Measurements from ENCODE around the gene PITX1.

The PITX1 gene

DNA sequence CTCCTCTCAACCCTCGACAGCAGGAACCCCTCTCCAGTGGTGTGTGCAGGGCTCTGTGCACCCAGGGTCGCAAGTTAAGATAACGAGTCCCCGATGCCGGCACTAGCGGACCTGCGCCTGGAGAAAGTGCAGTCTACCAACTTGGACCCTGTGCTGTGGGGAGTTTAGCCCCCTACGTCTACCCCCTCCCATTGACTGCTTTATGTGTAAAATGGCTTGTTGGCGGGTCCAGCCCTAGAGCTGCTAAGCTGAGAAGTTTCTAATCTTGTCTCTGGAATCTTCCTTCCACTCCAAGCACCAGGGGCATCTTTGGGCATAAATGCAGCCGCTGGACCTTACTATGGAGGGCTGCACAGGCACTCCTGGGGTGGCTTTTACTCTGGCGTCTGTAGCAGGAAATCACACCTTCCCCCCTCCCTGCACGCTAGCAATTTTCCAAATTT is 7.1 kb upstream of the PITX1 start:
- Histone ChIP-seq H3K9me3 (ENCODE audit: control insufficient read depth, insufficient read depth, low read depth, low read length) (no peaks in the 10 kb centered on the region), H3K36me3 (ENCODE audit: control insufficient read depth, insufficient read depth, low read length) (no peaks in the 10 kb centered on the region), H3K9ac (ENCODE audit: low read length) (no peak overlapping the region), H3K4me1 (ENCODE audit: control insufficient read depth, insufficient read depth, low read length) (peaks cover 22% of the 10 kb centered on the region), H3K27me3 (ENCODE audit: control insufficient read depth, insufficient read depth, low read length) (peaks cover 100% of the 10 kb centered on the region), H3K27ac (ENCODE audit: low read depth, low read length) (no peak overlapping the region), H3K4me3 (ENCODE audit: low read depth, low read length) (peak overlapping the region; percentile 47)

DNA sequence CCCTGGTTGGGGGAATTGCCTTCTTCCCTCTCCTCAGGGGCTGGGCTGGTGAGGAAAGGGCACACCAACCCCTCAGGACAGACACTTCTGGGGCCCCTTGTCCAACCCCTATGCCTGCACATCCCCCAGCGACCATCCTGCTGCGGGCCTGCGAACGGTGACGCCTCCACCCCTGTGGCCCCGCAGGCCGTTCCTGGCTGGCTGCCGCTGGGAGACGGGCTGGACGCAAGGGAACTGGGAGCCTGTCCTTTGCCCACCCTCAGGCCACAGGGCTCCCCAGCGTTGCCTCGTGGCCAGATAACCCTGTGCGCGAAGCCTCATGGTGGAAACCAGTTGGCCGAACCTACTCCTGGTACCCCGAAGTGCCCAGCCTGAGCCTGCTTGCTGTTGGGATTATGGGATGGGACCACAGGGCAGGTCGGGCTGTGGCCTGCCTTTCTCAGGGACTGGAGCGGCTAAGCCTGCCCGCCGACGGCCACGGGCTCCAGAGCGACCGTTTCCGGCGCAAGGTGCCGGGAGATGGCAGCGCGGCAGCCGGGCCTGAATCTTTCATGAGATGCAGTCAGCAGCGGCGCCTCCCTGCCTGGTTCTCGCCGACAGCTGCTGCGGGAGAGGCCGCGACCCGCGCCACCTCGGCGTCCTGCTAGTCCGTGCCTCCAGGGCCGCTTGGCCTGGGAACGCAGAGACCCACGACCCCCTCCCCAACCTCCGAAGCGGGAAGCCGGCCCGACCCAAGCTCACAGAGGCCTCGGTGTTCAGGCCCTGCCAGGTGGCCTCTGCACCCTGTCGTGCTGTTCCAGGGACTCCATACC is 6.5 kb upstream of the PITX1 start:
- no peaks in the 10 kb centered on the region for H3K9me3 ChIP-seq (ENCODE audit: control insufficient read depth, insufficient read depth, low read depth, low read length)
- H3K4me3 ChIP-seq (ENCODE audit: low read depth, low read length): peak overlapping the region; percentile 47
- H3K9ac ChIP-seq (ENCODE audit: low read length): no peak overlapping the region
- no peak overlapping the region for H3K27ac ChIP-seq (ENCODE audit: low read depth, low read length)
- H3K36me3 ChIP-seq (ENCODE audit: control insufficient read depth, insufficient read depth, low read length): no peaks in the 10 kb centered on the region
- peaks cover 100% of the 10 kb centered on the region for H3K27me3 ChIP-seq (ENCODE audit: control insufficient read depth, insufficient read depth, low read length)
- peaks cover 22% of the 10 kb centered on the region for H3K4me1 ChIP-seq (ENCODE audit: control insufficient read depth, insufficient read depth, low read length)

GRCh38 chr5:135040034-135040332 is 6.0 kb upstream of the PITX1 start:
- Histone ChIP-seq H3K27ac (ENCODE audit: low read depth, low read length) (no peak overlapping the region), H3K4me1 (ENCODE audit: control insufficient read depth, insufficient read depth, low read length) (peaks cover 24% of the 10 kb centered on the region), H3K36me3 (ENCODE audit: control insufficient read depth, insufficient read depth, low read length) (no peaks in the 10 kb centered on the region), H3K9ac (ENCODE audit: low read length) (no peak overlapping the region), H3K4me3 (ENCODE audit: low read depth, low read length) (peak overlapping the region; percentile 47), H3K27me3 (ENCODE audit: control insufficient read depth, insufficient read depth, low read length) (peaks cover 100% of the 10 kb centered on the region), H3K9me3 (ENCODE audit: control insufficient read depth, insufficient read depth, low read depth, low read length) (no peaks in the 10 kb centered on the region)

GRCh38 chr5:135039271-135040033 is 5.4 kb upstream of the PITX1 start:
- H3K27me3 ChIP-seq (ENCODE audit: control insufficient read depth, insufficient read depth, low read length): peaks cover 100% of the 10 kb centered on the region

GRCh38 chr5:135038813-135039270 is 4.8 kb upstream of the PITX1 start:
- H3K36me3 ChIP-seq (ENCODE audit: control insufficient read depth, insufficient read depth, low read length): no peaks in the 10 kb centered on the region
- H3K4me1 ChIP-seq (ENCODE audit: control insufficient read depth, insufficient read depth, low read length): peaks cover 28% of the 10 kb centered on the region
- peak overlapping the region; percentile 47 for H3K4me3 ChIP-seq (ENCODE audit: low read depth, low read length)
- peak overlapping the region; percentile 62 for H3K9ac ChIP-seq (ENCODE audit: low read length)
- H3K9me3 ChIP-seq (ENCODE audit: control insufficient read depth, insufficient read depth, low read depth, low read length): no peaks in the 10 kb centered on the region
- H3K27me3 ChIP-seq (ENCODE audit: control insufficient read depth, insufficient read depth, low read length): peaks cover 98% of the 10 kb centered on the region
- H3K27ac ChIP-seq (ENCODE audit: low read depth, low read length): no peak overlapping the region

More at GRCh38 chr5:135039271-135040033, 5.4 kb upstream of the PITX1 start:
- Histone ChIP-seq H3K4me1 (ENCODE audit: control insufficient read depth, insufficient read depth, low read length) (peaks cover 28% of the 10 kb centered on the region), H3K9ac (ENCODE audit: low read length) (peak overlapping the region; percentile 62), H3K36me3 (ENCODE audit: control insufficient read depth, insufficient read depth, low read length) (no peaks in the 10 kb centered on the region), H3K27ac (ENCODE audit: low read depth, low read length) (no peak overlapping the region), H3K9me3 (ENCODE audit: control insufficient read depth, insufficient read depth, low read depth, low read length) (no peaks in the 10 kb centered on the region), H3K4me3 (ENCODE audit: low read depth, low read length) (peak overlapping the region; percentile 47)

DNA sequence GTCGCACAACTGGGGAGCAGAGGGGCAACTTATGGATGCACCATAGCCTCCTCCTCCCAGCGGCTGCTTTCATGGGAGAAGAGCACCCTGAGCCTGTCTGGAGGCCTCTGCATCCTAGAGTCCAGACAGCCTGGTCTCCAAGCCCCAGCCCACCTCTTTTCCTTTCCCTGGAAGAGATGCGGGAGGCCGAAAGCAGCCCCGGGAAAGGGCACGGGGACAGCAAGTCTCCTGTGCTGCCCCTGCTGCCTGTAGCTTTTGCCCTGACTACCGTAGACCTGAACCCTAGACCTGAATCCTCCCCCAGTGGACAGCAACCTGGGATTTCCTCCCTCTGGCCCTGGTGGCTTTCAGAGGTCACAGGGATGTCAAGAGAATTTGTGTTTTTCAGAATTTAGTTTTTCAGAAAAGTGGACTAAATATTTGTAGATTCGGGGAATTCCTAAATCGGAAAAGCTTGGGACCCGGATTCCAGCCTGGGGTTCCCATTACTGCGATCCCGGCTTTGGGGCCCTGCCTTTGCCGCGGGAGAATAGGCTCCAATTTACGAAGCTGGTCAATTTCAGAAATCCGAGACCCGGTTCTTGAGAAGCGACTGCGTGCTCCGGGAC is 4.3 kb upstream of the PITX1 start:
- H3K4me1 ChIP-seq (ENCODE audit: control insufficient read depth, insufficient read depth, low read length): peaks cover 31% of the 10 kb centered on the region
- no peaks in the 10 kb centered on the region for H3K9me3 ChIP-seq (ENCODE audit: control insufficient read depth, insufficient read depth, low read depth, low read length)
- H3K4me3 ChIP-seq (ENCODE audit: low read depth, low read length): peak overlapping the region; percentile 47; the same call in 1 of the 2 replicates
- H3K9ac ChIP-seq (ENCODE audit: low read length): peak overlapping the region; percentile 62
- no peaks in the 10 kb centered on the region for H3K36me3 ChIP-seq (ENCODE audit: control insufficient read depth, insufficient read depth, low read length)
- no peak overlapping the region for H3K27ac ChIP-seq (ENCODE audit: low read depth, low read length)
- peaks cover 98% of the 10 kb centered on the region for H3K27me3 ChIP-seq (ENCODE audit: control insufficient read depth, insufficient read depth, low read length)

- no peak overlapping the region for H3K9ac ChIP-seq (ENCODE audit: low read length)
- H3K9me3 ChIP-seq (ENCODE audit: control insufficient read depth, insufficient read depth, low read depth, low read length): no peaks in the 10 kb centered on the region
- no peak overlapping the region for H3K27ac ChIP-seq (ENCODE audit: low read depth, low read length)
- no peak overlapping the region for H3K4me3 ChIP-seq (ENCODE audit: low read depth, low read length)
- peaks cover 98% of the 10 kb centered on the region for H3K27me3 ChIP-seq (ENCODE audit: control insufficient read depth, insufficient read depth, low read length)
- no peaks in the 10 kb centered on the region for H3K36me3 ChIP-seq (ENCODE audit: control insufficient read depth, insufficient read depth, low read length)
- peaks cover 32% of the 10 kb centered on the region for H3K4me1 ChIP-seq (ENCODE audit: control insufficient read depth, insufficient read depth, low read length)
Measured at GRCh38 chr5:135037519-135038204, 3.6 kb upstream of the PITX1 start.

DNA sequence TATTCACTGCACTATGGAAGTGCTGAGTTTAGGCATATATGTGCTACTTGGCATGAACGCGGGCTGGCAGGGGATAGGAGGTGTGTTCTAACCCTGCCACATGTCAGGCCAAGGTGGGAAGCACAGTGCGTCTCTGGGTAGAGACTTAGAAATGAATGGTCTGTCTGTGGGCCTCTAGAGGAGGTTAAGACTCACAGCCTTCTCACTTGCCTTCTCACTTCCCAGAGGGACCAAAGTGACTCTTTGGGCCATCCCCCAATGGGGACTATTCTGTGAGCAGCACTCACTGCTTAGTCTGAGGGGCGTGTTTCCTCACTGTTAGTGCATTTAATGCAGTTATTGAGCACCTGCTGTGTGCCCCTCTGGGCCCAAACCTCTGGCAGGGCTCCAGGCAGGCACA is 2.4 kb upstream of the PITX1 start:
- H3K4me1 ChIP-seq (ENCODE audit: control insufficient read depth, insufficient read depth, low read length): peaks cover 36% of the 10 kb centered on the region
- no peak overlapping the region for H3K9ac ChIP-seq (ENCODE audit: low read length)
- no peaks in the 10 kb centered on the region for H3K9me3 ChIP-seq (ENCODE audit: control insufficient read depth, insufficient read depth, low read depth, low read length)
- no peaks in the 10 kb centered on the region for H3K36me3 ChIP-seq (ENCODE audit: control insufficient read depth, insufficient read depth, low read length)
- H3K27ac ChIP-seq (ENCODE audit: low read depth, low read length): no peak overlapping the region
- H3K4me3 ChIP-seq (ENCODE audit: low read depth, low read length): no peak overlapping the region
- peaks cover 98% of the 10 kb centered on the region for H3K27me3 ChIP-seq (ENCODE audit: control insufficient read depth, insufficient read depth, low read length)

DNA sequence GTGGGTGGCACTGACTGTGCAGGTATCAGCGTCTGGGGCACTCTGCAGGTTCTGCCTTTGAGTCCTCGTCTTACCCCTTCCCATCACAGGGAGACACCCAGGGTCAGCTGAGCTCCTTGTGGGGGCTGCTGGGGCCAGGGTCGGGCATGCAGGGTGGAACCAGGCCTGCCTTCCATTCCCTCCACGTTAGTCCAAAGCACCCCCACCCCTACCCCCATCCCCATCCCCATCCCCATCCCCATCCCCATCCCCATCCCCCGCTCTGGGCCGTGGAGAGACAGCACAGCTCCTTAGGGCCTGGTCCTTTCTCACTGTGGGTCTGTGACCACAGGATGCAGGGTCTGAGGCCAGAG is 1.6 kb upstream of the PITX1 start:
- peaks cover 41% of the 10 kb centered on the region for H3K4me1 ChIP-seq (ENCODE audit: control insufficient read depth, insufficient read depth, low read length)
- no peak overlapping the region for H3K4me3 ChIP-seq (ENCODE audit: low read depth, low read length)
- H3K9ac ChIP-seq (ENCODE audit: low read length): no peak overlapping the region
- H3K27ac ChIP-seq (ENCODE audit: low read depth, low read length): no peak overlapping the region
- H3K9me3 ChIP-seq (ENCODE audit: control insufficient read depth, insufficient read depth, low read depth, low read length): no peaks in the 10 kb centered on the region
- no peaks in the 10 kb centered on the region for H3K36me3 ChIP-seq (ENCODE audit: control insufficient read depth, insufficient read depth, low read length)
- H3K27me3 ChIP-seq (ENCODE audit: control insufficient read depth, insufficient read depth, low read length): peaks cover 98% of the 10 kb centered on the region

DNA sequence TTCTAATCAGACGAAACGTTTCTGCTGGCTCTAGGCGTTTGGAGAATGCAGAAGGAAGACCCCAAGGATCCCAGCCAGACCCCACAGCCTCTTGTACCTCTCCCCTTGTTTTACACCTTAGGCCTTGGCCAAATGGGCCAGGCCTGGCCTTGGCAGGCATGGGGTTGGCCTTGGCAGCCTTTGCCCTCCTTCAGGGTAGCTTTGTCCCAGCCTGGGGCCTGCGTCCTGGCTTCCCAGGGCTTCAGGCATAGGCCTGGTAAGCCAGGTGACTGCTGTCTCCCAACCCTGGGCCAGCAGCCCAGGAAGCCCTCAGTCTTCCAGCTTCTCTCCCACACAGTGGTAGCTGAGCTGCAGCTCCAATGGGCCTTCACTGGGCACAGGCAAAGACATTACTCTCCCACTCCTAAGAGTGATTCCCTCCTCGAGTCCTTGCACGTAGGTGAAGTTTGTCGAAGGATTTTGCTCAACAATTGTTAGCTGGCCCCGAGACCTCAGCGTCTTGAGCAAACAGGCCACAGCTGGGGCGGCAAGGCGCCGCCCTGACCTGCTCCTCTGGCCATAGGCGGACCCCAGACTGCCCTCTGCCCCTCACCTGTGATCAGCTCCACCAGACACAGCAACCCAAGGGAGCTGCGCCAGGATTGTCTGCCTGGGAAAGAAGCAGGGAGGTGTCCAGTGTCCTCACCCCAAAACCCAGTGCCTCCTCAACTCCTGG is 1.1 kb upstream of the PITX1 start:
- H3K27ac ChIP-seq (ENCODE audit: low read depth, low read length): no peak overlapping the region
- H3K9me3 ChIP-seq (ENCODE audit: control insufficient read depth, insufficient read depth, low read depth, low read length): no peaks in the 10 kb centered on the region
- H3K4me3 ChIP-seq (ENCODE audit: low read depth, low read length): peak overlapping the region; percentile 61; the same call in 1 of the 2 replicates
- no peak overlapping the region for H3K9ac ChIP-seq (ENCODE audit: low read length)
- H3K36me3 ChIP-seq (ENCODE audit: control insufficient read depth, insufficient read depth, low read length): no peaks in the 10 kb centered on the region
- H3K27me3 ChIP-seq (ENCODE audit: control insufficient read depth, insufficient read depth, low read length): peaks cover 98% of the 10 kb centered on the region
- H3K4me1 ChIP-seq (ENCODE audit: control insufficient read depth, insufficient read depth, low read length): peaks cover 40% of the 10 kb centered on the region
